Esophagus (tissue), 2 donors: Measurements from ENCODE around the gene HOXC9. TPM values are rescaled to one million over a fixed set of nuclear protein-coding genes. Genes with fewer than 3 reads are reported as not detected.

Source experiments
- H3K27ac ChIP-seq, 2 donors: one replicate each; pipeline ENCODE4 v1.5.1; 2013; ENCODE audit warnings: low read depth in 2 of 2, mild to moderate bottlenecking in 2 of 2, inconsistent platforms in 1 of 2, low read length in 1 of 2, moderate library complexity in 1 of 2
- H3K27me3 ChIP-seq, 2 donors: one replicate each; pipeline ENCODE4 v1.6.1; 2013; ENCODE audit warnings: low read length in 2 of 2, control low read depth in 1 of 2, mild to moderate bottlenecking in 1 of 2; ENCODE audit not compliant: insufficient read depth in 2 of 2, control insufficient read depth in 1 of 2
- H3K36me3 ChIP-seq, 2 donors: one replicate each; pipeline ENCODE4 v1.6.1; 2013; ENCODE audit warnings: low read length in 1 of 2; ENCODE audit not compliant: control insufficient read depth in 2 of 2, insufficient read depth in 2 of 2
- H3K4me1 ChIP-seq, 2 donors: one replicate each; pipeline ENCODE4 v1.6.1; 2013; ENCODE audit warnings: low read length in 1 of 2; ENCODE audit not compliant: control insufficient read depth in 2 of 2, insufficient read depth in 2 of 2
- H3K4me3 ChIP-seq, 2 donors: one replicate each; pipeline ENCODE4 v1.5.1; 2013; ENCODE audit warnings: low read length in 2 of 2, mild to moderate bottlenecking in 2 of 2, low read depth in 1 of 2, moderate library complexity in 1 of 2
- H3K9me3 ChIP-seq, 2 donors: one replicate each; pipeline ENCODE4 v1.6.1; 2013; ENCODE audit warnings: mild to moderate bottlenecking in 2 of 2, low read depth in 1 of 2, low read length in 1 of 2, moderate library complexity in 1 of 2; ENCODE audit not compliant: control insufficient read depth in 2 of 2, insufficient read depth in 1 of 2
- WGBS, 2 donors: extraction: QIAGEN DNeasy Blood & Tissue Kit; methylation state at CpG; one replicate each; pipeline ENCODE4 v1.1.7; 2013; 5-methylcytosine and 5-hydroxymethylcytosine counted together
- polyA plus RNA-seq, 2 donors: library from polyadenylated mRNA; stranded (reverse); fragments of 200-250 nt; gene quantifications; one replicate each; pipeline ENCODE4 v1.2.3, GENCODE V29; 2013
- donor health status: healthy with polysubstance abuse.
- donor health status: Bipolar disorder and iron deficiency.

The HOXC9 gene
- polyA plus RNA-seq, 2 donors: 0.20 to 0.51 TPM

DNA sequence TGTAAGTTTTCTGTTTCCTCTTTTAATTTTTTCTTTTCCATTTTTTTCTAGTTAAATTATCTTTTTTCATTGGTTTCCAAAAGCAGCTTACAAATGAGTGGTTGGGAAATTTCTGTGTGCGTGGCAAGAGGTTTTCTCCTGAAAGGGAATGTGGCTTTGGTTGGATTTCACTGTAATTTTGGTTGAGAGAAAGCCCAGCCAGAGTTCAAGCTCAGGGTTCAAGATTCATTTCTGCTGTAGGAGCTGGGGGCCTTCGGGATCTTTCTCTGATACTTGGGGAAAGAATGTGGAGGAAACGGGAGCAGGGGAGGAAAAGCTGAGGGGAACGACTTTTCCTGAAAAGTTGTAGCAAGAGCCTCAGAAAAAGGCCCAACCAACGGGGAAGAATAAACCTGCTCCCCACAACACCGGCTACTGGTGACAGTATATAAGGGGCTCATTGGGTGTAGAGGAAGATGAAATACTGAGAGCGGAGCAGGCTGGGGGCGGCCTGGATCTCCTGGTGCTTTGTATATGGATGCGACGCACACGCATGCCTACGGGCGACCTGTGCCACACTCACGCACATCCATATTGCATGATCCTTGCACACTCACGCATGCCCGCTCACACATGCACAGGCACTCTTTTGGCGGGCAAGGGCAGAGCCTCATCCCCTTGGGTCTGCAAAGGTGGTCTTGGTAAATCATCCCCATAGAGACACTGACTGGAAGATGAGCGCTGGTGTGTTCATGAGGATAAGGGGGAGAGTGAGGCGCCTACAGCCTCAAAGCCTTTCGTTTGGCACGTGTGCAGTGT, 13.1 kb upstream of the HOXC9 start:
- peaks cover 2 to 3% of the 10 kb centered on the region in 2 donors for H3K9me3 ChIP-seq
- peaks cover 5 to 76% of the 10 kb centered on the region in 2 donors for H3K27me3 ChIP-seq
- H3K4me3 ChIP-seq: no peak overlapping the region
- peaks cover 0 to 15% of the 10 kb centered on the region in 2 donors for H3K4me1 ChIP-seq
- 21 to 33% methylated on average over 21 of the region's 21 CpGs for WGBS, 2 donors
- H3K36me3 ChIP-seq: no peaks in the 10 kb centered on the region
- no peak overlapping the region for H3K27ac ChIP-seq

DNA sequence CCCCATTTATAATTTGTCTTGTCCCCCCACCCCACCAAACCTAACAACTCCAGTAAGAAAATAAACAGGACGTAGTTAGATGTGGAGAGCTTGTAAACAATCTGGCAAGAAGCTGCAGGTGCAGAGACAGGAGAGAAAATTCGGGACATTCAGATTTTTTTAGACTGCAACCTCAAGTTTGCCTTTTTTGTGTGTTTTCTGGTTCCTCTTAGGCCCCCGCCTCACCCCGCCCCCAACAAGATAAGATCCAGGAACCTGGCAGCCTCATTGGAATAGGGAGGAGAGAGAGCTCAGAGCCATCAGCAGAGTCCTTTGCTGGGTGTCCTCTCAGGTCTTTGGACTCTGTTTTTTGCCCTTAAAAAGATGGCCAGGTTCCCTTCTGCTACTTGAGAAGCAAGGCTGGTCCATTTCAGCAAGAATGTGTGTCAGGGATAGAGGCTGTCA, 12.2 kb upstream of the HOXC9 start:
- peaks cover 0 to 15% of the 10 kb centered on the region in 2 donors for H3K4me1 ChIP-seq
- H3K27me3 ChIP-seq: peaks cover 5 to 76% of the 10 kb centered on the region in 2 donors
- no peak overlapping the region for H3K4me3 ChIP-seq
- 6 to 24% methylated on average over 4 of the region's 4 CpGs for WGBS, 2 donors
- no peaks in the 10 kb centered on the region for H3K36me3 ChIP-seq
- no peak overlapping the region for H3K27ac ChIP-seq
- H3K9me3 ChIP-seq: peaks cover 0 to 3% of the 10 kb centered on the region in 2 donors

DNA sequence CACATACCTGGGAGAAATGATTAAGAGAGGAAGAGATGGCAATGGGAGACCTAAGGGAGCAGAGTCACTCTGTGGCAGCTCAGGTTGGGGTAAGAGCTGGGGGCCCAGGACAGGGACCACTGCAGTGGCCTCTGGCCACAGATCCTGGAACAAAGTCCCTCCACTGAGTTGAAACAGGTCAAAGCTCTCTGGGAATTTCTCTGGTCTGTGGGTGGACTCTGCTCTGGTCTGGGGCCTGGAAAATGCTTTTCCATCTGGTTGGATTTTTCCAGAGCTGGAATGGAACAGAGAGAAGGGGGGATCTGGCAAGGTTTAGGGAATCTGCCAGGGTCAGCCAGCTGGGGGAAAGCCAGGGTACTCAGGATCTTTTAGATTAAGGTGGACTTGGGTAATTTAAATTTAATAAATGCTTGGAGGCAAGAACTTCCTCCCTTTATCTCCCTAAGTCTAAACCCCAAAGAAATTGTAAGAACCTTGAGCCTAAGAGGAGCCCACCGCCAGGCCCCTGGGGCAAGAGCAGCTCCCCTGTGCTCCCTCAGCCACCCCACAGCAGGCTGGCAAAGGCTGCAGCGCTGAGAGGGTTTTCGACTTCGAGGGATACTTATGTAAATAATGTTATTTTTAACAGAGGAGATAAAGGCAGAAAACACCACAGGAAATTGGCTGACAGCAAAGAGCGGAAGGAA, 11.3 kb upstream of the HOXC9 start:
- peaks cover 5 to 77% of the 10 kb centered on the region in 2 donors for H3K27me3 ChIP-seq
- no peak overlapping the region for H3K4me3 ChIP-seq
- H3K27ac ChIP-seq: no peak overlapping the region
- H3K36me3 ChIP-seq: no peaks in the 10 kb centered on the region
- peaks cover 0 to 3% of the 10 kb centered on the region in 2 donors for H3K9me3 ChIP-seq
- 7 to 14% methylated on average over 5 of the region's 5 CpGs for WGBS, 2 donors
- peaks cover 0 to 15% of the 10 kb centered on the region in 2 donors for H3K4me1 ChIP-seq

DNA sequence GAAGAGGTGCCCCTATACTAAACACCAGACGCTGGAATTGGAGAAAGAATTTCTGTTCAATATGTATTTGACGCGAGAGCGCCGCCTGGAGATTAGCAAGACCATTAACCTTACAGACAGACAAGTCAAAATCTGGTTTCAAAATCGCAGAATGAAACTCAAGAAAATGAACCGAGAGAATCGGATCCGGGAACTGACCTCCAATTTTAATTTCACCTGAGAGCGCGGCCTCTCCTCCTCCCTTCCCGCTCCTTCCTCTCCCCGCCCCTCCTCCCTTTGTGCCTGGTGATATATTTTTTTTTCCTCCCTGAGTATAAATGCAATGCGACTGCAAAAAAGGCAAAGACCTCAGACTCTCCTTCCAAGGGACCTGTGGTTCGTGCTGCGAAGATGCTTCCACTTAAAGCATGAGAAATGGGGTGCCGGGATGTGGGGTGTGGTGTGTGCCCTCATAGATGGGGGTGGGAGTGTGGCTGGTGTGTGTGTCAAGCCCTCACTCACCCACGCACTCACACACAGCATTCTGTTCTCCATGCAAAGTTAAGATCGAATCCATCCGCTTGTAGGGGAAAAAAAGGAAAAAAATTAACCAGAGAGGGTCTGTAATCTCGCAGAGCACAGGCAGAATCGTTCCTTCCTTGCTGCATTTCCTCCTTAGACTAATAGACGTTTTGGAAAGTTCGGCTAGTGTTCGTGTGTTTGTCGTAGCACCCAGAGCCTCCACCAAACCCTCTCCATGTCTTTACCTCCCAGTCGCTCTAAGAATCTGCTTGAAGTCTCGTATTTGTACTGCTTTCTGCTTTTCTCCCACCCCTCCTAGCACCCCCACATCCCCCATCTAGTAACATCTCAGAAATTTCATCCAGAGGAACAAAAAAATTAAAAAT, 10.5 kb upstream of the HOXC9 start:
- Histone ChIP-seq H3K4me3 (no peak overlapping the region), H3K36me3 (no peaks in the 10 kb centered on the region), H3K4me1 (peaks cover 0 to 20% of the 10 kb centered on the region in 2 donors), H3K27me3 (peaks cover 5 to 76% of the 10 kb centered on the region in 2 donors), H3K9me3 (peaks cover 0 to 3% of the 10 kb centered on the region in 2 donors), H3K27ac (no peak overlapping the region)
- WGBS, 2 donors: 5 to 8% methylated on average over 28 of the region's 28 CpGs

DNA sequence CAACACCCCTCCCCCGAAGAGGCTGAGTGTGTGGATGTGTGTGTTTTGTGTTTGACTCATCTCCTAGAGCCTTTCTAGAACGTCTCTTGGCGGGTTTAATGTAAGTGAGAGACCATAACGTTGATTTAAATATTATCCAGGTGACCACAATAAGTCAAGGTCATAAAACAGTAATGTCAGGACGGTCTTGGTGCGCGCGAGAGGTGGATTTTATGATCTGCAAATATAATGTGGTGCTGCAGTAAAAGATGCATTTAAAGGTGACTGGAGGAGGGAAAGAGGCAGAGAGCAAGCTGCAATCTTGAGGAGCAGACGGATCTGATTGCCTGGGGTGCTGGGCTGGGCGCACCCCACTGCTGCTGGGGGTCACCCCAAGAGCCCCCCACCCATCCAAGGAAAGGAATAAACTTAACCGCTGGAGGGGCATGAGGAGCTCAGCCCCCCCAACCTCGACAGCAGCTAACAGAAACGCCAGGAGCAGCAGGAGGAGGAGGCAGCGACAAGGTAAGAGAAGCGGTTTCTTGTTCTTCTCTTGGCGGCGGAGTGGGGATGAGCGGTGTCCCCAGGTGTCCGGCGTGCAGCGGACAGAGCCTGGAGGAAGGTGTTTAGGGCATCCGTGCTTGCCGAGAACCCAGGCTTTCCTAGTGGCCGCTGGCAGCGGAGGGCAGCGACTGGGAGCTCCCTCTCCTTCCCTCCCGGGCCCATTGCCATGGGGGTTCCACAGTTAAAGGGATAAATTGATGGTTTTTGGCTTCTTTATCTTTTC, 9.5 kb upstream of the HOXC9 start:
- 9 to 10% methylated on average over 27 of the region's 27 CpGs for whole genome bisulfite sequencing, 2 donors
- no peaks in the 10 kb centered on the region for H3K36me3 ChIP-seq
- H3K27me3 ChIP-seq: peaks cover 5 to 73% of the 10 kb centered on the region in 2 donors
- no peak overlapping the region for H3K4me3 ChIP-seq
- peaks cover 0 to 16% of the 10 kb centered on the region in 2 donors for H3K4me1 ChIP-seq
- H3K27ac ChIP-seq: no peak overlapping the region
- H3K9me3 ChIP-seq: peaks cover 0 to 3% of the 10 kb centered on the region in 2 donors

DNA sequence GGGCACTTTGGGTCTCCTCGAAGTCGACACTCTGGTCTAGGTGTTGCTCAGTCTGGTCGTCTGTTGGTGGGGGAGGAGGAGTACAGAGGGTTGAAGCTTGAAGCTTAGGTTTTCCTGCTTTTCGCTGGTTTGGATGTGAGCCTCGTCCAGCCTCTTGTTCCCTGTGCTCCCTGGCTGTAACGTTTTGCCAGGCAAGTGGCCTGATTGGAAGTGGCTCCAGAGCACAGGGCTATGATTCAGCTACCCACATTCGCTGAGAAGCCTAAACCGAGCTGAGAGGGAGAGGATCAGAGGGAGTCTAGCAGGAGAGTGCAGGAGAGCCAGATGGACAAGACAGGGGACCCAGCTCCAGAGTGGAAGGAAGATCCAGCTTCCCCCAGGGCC, 8.9 kb upstream of the HOXC9 start:
- Histone ChIP-seq H3K4me1 (peaks cover 0 to 11% of the 10 kb centered on the region in 2 donors), H3K27me3 (peaks cover 5 to 68% of the 10 kb centered on the region in 2 donors), H3K36me3 (no peaks in the 10 kb centered on the region), H3K27ac (no peak overlapping the region), H3K4me3 (no peak overlapping the region), H3K9me3 (peaks cover 0 to 3% of the 10 kb centered on the region in 2 donors)
- 3 to 9% methylated on average over 8 of the region's 8 CpGs for WGBS, 2 donors

DNA sequence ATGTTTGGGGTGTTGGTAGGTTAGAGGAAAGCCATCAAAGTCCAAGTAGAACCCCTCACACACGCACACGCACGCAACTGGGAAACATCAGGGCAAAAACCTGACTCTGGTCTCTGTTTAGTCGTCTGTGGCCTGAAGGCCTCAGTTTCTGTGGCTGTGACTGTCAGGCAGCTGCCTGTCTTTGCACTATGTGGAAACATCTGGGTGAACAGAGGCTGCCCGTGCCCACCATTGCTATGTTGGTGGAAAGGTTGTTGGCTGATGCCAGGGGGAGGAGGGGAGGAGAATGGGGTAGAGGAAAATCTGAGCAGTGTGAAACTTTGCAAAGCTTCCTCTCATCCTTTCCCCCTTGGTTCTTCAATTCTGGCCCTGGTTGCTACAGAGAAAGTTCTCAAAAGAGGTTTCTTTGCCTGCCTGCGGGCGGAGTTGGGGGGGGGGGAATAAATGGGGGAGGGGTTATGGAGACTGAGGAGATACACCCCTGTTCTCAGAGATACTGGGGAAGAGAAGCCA, 7.5 kb upstream of the HOXC9 start:
- Histone ChIP-seq H3K27me3 (peaks cover 5 to 66% of the 10 kb centered on the region in 2 donors), H3K27ac (no peak overlapping the region)
- WGBS, 2 donors: 30 to 52% methylated on average over 7 of the region's 7 CpGs

DNA sequence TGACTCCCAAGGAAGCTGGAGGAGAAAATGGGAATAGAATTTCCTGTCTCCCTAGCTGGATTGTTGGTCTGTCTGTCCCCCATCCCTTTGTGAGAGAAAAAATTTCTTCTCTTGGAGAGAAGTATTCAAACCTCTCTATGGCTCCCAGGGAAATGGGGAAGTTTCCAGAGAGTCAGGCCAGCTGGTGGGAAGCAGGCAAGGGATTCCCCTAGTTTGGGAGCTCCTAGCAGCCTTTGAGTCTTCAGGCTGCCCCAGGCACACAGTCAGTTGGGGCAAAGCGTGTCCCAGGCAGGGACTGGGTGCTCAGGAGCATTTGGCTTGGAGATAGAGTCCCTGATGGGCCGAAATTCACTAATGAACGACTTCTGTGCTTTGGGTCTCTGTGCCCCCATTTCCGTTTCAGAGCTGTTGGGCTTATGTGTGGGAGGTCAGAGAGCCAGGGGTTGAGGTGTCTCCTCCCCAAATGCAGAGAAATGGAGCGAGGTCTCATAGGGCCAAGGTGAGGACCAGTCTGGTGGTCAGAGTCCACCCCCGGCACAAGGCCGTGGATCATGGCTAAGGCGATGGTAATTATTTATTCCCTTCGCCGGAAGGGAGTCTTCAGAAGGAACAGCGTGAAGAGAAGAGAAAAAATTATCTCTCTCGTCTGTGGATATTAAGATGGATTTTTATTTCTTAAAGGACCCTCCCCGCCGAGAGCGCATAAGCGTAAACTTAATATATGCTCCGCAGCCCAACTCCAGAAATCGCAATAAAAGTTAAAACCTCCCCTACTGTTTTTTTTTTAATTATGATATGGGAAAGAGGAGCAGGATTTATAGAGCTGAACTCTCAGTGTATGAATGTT, 6.6 kb upstream of the HOXC9 start:
- H3K27ac ChIP-seq: no peak overlapping the region
- H3K4me1 ChIP-seq: peaks cover 0 to 9% of the 10 kb centered on the region in 2 donors
- H3K4me3 ChIP-seq: no peak overlapping the region
- no peaks in the 10 kb centered on the region for H3K9me3 ChIP-seq
- 37 to 48% methylated on average over 18 of the region's 18 CpGs for WGBS, 2 donors
- H3K27me3 ChIP-seq: peaks cover 7 to 63% of the 10 kb centered on the region in 2 donors
- H3K36me3 ChIP-seq: no peaks in the 10 kb centered on the region

More for the DNA sequence above, 7.5 kb upstream of the HOXC9 start:
- Histone ChIP-seq H3K4me3 (no peak overlapping the region), H3K36me3 (no peaks in the 10 kb centered on the region), H3K4me1 (peaks cover 0 to 9% of the 10 kb centered on the region in 2 donors), H3K9me3 (no peaks in the 10 kb centered on the region)
